NCI-H526 (cell line): ENCODE results near the gene IER2.
"Not testable (repeated sequence)": the region's sequence is repeated elsewhere in the genome, so short reads cannot be mapped to it uniquely, and the experiment has no call there.

Source experiments
- DNase-seq, 2 experiments: peaks; one replicate each; lab custom pipeline; 2025; lab: John Stamatoyannopoulos, UW

Gene IER2

DNA sequence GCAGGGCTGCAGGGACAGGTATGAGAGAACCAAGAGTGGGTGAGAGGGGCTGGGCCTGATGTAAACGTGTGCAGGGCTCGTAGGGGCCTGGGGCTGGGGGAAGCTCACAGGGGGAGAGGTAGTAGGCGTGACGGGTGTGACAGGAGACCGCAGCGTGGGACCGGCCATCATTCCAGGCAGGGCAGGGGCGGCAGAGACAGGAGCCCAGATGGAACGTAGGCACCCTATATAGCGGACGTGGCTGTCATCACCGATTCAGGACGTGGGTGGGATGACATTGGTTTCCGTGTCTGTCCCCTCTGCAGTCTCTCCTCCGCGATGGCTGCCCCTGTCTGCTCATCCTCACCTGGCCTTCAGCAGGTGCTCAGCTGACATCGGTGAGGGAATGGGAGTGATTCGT is 48.4 kb downstream of the IER2 start:
- no peak for DNase-seq

- not testable (repeated sequence) for DNase-seq
These were observed 51.9 kb downstream of the IER2 start for GRCh38 chr19:13202112-13202511.
